ENCODE results near the gene EDC3.
"Not testable (repeated sequence)": the region's sequence is repeated elsewhere in the genome, so short reads cannot be mapped to it uniquely, and the experiment has no call there.

EDC3 gene

DNA sequence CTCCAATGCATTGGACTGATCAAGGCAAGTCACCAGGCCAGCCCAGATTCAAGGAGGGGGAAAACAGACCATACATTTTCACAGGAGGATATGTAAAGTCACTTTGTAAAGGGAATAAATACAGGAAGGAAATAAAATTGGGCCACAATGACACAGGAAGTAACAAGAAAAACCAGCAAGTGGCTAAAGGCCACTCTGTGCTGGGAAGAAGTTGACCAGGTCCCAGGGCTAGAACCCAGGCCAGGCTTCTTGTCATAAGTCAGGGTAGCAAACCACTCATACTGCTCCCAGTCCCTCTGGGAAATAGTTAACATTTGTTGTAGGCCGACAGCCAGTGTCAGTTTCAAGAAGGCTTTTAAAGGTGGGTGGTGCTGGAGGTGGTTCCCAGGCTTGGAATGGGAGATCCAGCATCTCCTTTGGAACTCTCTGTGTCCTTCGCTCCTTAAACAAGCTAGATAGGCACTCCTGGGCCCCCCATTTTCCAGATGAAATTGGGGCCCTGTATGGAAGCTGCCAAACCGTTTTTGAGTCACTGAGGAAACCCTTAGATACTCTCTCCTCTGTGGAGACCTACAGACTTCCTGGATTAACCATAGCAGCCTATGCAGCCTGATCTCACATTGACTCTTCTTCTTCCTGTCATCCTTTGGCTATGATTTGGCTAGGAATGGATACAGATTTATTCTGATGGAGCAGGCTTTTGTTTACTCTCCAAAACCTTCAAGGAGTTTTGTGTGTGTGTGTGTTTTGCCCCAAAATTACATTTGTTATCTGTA is 14.7 kb upstream of the EDC3 start:
- no peak for DNase-seq (ENCODE audit: low read depth)

DNA sequence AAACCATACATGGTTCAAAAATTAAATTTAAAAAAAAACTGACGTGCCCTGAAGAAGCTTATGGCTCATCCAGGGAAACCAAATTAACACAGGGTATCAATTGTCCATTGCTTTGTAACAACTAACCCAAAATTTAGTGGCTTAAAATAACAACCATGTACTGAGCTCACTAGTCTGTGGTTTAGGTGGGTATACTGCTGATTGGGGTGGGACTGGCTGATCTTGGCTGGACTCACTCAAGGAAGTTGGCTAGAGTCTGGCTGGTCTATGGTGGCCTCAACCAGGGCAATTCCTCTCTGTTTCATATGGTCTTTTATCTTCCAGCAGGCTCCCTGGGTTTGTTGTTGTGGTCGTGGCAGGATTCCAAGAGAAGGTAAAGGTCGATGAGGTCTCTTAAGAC is 14.1 kb upstream of the EDC3 start:
- DNase-seq (ENCODE audit: low read depth): no peak

DNA sequence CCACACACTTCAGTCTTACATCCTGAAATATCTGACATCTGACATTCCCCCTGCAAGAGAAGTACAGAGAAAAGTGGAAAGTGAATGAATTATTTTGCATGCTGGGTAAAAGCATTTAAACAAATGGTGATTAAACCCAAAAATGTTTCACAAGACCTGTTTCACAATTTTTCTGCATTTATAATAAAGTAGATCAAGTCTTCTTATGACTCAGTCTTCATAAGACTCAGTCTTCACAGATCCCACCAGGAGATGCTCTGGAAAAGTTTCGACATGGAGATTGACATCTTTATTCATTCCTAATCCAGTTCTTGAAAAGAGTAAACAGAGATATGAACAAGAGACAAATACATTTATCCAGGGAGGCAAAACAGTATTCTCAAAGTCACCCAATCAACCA is 13.2 kb upstream of the EDC3 start:
- no peak for DNase-seq (ENCODE audit: low read depth)

DNA sequence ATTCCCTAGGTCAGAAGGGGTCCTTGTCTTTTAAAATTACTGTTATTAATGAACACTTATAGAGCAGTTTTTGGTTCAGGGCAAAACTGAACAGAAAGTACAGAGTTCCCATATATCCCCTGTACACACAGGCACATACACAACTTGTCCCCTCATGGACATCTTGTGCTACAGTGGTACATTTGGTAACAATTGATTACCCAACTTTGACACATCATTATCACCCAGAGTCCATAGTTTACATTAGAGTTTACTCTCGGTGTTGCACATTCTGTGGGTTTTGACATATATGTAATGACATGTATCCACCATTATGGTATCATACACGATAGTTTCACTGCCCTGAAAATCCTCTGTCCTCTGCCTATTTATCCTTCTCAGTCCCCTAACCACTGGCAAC is 984 bp upstream of the EDC3 start:
- no peak for DNase-seq (ENCODE audit: low read depth)

DNA sequence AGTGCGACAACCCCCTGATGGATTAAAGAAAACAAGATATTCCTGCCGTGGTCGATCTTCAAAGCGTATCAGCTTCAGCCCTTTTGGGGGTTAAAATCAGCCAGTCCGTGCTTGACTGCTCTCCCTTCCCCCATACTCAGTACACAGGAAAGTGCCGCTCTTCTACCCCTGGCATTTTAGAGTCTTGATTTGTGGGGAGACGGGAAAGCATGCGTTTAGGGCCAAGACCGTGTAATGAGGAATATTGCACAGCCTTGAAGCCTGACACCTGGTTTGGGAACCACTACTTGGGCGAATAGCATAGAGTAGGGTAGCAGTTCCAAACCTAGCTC is 540 bp upstream of the EDC3 start:
- DNase-seq (ENCODE audit: low read depth): no peak

DNA sequence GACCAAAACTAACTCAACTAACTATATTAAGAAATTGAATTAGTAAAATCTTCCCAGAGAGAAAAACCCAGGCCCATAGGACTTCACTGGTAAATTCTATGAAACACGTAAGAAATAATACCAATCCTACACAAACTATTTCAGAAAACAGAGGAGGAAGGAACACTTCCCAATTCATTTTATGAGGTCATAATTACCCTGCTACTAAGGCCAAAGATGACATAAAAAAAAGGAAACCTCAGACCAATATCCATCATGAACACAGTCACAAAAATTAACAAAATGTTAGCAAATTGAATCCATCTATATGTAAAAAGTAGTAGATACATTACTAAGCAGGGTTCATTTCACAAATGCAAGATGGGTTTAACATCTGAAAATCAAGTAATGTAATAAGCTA is 3.5 kb downstream of the EDC3 start:
- no peak for DNase-seq (ENCODE audit: low read depth)

DNA sequence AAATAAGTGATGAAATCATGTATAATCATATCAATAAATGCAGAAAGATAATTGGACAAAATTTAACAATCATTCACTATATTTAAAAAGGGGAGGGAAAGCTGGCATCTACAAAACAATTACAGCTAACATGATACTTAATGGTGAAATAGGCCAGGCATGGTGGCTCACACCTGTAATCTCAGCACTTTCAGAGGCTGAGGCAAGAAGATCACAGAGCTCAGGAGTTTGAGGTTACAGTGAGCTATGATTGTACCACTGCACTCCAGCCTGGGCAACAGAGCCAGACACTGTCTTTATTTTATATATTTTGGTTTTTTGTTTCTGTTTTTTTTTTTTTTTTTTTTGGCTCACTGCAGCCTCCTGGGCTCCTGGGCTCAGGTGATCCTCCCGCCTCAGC is 12.1 kb downstream of the EDC3 start:
- DNase-seq (ENCODE audit: low read depth): no peak

DNA sequence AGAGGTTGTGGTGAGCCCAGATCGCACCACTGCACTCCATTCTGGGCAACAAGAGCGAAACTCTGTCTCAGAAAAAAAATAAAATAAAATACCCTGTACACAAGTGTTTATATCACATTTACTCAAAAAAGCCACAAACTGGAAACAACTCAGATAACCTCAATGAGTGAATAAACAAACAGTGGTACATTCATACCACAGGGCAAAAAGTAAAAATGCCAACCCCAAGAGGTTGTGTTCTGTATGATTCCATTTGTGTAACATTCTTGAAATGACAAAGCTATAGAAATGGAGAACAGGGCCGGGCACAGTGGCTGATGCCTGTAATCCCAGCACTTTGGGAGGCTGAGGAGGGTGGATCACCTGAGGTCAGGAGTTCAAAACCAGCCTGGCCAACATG is 12.9 kb downstream of the EDC3 start:
- DNase-seq (ENCODE audit: low read depth): no peak

DNA sequence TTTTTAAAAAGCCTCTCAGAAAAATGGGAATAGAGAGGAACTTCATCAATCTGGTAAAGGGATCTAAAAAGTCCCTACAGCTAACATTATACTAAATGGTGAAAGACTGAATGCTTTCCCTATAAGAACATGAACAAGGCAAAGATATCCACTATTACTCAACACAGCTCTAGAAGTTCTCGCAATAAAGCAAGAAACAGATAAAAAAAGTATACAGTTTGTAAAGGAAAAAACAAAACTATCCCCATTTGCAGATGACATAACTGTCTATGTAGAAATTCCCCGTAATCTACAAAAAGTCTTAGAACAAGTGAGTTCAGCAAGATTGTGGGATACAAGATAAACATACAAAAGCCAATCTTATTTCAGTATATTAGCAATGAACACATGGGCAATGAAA is 15.4 kb downstream of the EDC3 start:
- no peak for DNase-seq (ENCODE audit: low read depth)

DNA sequence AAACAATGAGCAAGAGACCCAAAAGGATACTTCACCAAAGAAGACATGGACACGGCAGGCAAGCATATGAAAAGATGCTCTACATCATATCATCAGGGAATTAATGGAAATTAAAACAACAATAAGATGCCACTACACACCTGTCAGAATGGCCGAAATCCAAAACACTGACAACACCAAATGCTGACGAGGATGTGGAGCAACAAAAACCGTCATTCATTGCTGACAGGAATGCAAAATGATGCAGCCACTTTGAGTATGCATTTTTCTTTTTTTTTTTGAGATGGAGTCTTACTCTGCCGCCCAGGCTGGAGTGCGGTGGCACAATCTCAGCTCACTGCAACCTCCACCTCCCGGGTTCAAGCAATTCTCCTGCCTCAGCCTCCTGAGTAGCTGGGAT is 19.0 kb downstream of the EDC3 start:
- DNase-seq (ENCODE audit: low read depth): no peak

DNA sequence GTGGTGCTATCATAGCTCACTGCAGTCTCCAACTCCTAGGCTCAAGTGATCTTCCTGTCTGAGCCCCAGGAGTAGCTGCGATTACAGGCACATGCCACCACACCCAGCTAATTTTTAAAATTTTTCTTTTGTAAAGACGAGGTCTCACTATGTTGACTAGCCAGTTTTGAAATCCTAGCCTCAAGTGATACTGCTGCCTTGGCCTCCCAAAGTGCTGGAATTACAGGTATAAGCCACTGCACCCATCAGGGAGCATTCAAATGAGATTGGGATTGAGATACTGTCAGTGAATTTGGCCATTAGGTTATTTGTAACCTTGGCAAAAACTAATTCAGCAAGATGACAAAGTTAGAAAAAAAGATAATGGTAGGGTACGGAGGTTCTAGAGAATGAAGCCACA is 21.7 kb downstream of the EDC3 start:
- DNase-seq (ENCODE audit: low read depth): no peak

DNA sequence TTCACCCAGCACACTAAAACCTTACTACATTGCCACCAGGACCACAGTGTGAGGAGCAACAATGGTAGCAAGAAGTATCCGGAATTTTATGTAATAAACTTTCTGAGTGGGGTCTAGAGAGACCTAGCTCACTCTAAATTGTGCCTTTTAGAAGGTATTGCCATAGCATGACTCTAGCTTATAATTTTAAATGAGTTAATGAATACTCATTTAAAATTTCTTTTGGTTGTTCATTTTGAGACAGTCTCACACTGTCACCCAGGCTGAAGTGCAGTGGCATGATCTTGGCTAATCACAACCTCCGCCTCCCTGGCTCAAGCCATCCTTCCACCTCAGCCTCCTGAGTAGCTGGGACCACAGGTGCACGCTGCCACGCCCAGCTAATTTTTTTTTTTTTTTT is 26.2 kb downstream of the EDC3 start:
- DNase-seq (ENCODE audit: low read depth): no peak

DNA sequence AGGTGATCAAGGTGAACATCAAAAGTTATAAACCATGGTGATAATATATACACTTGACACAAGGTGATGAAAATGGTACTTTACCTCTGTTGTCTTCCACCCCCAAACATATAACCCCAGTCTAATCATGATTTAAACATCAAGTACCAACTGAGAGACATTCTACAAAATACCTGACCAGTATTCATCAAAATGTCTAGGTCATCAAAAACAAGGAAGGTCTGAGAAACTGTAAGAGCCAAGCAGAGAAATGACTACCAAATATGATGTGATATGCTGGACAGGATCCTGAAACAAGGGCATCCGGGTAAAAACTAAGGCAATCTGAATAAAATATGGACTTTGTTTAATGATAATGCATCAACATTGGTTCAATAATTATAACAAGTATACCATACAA is 27.8 kb downstream of the EDC3 start:
- no peak for DNase-seq (ENCODE audit: low read depth)

DNA sequence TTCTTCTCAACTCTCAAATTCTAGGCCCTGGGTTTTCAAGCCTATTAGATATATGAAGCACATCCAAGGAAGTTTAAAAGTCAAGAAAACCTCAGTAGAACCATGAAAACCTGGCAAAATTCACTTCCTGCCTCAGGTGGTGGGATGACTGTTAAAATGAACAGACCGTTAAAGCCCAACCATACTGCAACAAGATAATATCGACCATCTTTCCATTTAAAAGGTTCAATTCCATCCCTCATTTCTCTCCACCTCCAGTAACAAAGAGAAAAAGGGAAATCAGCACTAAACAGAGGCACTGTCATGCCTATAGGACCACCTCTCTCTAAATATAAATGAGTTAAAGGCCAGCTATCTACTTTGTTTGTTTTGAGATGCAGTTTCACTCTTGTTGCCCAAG is 31.2 kb downstream of the EDC3 start:
- no peak for DNase-seq (ENCODE audit: low read depth)

DNA sequence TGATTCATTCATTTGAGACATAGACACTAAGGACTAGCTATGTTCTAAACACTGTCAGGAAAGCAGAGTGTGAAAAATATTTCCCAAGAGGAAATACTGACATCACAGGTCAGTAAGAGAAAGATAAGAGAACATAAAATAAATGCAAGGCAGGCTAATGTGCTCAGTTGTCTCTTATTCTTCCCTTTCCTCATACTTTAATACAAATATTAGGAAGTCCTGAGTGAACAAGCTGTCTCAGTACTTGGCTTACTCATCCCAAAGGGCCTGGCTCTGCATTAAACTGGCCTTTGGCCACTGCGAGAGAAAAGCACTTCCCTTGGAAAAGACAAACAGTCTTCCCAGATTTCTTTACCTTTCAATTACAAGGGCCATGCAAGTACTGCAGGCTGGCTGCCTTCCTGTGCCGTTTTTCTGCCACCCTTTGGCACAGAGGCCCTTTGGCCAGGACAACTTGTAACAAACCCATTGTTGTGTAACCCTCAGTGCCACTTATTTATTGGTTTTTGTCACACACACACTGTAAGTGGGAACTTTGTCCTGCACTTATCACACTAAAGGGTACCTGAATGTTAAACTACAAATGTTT is 31.7 kb downstream of the EDC3 start:
- DNase-seq (ENCODE audit: low read depth): no peak

DNA sequence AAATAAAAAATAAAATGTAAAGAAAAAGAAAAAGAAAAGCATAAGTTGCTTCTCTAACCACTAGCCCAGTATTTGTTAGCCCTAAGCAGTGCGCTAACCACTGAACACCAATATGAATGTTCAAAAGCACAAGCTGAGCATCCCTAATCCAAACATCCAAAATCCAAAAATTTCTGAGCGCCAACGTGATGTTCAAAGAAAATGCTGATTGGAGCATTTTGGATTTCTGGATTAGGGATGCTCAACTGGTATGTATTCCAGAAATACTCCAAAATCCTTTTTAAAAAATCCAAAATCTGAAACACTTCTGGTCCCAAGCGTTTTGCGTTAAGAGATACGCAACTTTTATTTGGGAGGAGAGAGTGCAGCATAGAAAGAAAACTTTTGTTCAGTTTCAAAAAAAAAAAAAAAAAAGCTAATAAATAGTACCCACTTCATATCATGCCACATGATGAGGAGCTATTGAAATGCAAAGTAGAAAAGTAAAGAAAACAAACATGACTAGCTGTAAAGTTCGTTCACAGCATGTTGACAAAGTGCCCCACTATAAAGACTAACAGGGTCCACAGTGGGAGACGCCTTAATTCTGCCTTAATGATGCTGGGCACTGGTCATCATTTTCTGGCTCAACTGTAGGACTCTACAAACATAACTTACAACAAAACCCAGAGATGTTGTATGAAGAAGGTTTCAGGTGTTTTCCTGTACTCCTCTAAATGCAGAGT is 32.4 kb downstream of the EDC3 start:
- no peak for DNase-seq (ENCODE audit: low read depth)

DNA sequence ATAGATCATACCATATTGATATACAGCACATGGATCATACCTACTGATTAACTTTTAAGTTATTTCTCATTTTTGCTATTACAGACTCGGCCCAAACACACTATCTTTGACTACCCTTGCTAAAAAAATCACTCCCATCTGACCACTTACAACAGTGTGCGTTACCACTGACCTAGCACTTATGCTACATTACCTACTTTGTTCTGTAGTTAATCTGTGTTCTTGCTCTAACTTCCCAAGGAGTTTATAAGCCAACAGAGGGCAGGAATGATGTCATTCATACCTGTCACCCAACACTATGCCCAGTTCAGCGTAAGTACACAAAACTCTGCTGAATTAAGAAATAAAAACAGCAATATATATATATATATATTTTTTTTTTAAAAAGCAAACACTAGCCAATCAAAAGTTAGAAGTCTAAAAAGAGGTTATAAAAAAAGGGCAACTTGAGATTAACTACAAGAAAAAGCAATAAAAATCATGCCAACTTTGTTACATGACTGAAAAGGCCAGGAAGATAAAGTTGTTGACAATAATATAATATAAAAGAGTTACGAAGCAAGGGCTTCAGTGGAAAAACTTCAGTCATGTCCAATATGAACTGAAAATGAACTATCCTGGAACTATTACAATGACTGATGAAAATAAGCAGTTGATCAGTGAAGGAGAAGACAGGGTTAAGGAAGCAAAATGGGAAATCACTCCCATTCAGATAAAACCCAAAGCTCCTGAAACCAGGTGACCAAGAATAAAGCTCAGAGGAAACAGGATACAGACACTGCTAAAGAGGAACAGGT is 33.6 kb downstream of the EDC3 start:
- DNase-seq (ENCODE audit: low read depth): no peak

DNA sequence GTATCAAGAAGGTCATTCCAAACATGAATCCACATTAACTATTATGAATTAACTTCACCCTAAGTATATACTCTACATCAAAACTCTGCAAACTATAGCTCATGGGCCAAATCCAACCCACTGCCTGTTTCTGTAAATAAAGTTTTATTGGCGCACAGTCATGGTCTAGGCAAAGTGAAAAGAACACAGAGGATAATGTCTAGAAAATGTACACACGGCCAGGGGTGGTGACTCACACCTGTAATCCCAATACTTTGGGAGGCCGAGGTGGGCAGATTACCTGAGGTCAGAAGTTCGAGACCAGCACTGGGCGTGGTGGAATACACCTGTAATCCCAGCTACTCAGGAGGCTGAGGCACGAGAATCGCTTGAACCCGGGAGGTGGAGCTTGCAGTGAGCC is 34.5 kb downstream of the EDC3 start:
- not testable (repeated sequence) for DNase-seq (ENCODE audit: low read depth)

DNA sequence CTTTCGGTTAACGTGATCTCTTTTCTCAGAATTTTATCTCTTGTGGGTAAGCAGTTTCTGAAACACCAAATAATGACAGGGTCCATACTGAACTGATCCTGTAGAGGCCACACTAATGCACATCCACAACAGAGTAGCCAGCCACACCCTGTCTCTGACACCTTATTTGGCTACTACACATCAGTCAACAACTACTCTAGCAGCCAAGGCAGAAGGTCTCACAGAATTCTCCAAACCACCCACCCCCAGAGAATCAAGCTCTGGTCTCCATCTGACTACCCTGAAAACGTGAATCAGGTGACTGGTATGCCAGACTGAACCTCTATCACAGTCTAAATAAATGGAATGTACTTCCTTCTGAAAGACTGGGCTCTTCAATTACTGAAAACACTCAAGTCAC is 38.0 kb downstream of the EDC3 start:
- no peak for DNase-seq (ENCODE audit: low read depth)

DNA sequence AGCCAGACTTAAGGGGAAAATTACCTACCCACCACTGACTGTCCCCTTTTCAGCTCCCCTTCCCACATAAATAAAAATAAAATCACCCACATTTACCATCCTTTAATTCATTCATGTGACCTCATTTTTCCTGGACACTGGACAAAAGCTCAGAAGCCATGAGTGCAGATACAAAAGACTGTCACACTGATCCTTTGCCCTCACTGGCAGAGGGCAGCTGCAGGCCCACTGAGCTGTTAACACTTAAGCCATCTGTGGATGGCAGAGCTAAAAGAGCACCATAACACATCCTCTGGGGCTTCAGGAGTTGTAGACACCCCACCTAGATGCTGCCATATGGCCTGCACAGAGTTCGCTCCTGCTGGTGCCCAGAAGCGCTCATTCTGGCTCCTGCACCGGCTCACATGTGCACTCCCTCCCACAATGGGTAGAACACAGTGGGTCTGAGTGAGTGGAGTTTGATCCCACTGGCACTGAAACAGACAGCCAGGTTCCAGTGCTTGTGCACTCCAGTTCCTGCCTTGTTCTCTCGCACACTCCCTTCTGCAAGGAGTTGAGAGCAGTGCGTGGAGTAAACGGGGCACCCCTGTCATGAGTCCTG is 38.8 kb downstream of the EDC3 start:
- DNase-seq (ENCODE audit: low read depth): no peak

DNA sequence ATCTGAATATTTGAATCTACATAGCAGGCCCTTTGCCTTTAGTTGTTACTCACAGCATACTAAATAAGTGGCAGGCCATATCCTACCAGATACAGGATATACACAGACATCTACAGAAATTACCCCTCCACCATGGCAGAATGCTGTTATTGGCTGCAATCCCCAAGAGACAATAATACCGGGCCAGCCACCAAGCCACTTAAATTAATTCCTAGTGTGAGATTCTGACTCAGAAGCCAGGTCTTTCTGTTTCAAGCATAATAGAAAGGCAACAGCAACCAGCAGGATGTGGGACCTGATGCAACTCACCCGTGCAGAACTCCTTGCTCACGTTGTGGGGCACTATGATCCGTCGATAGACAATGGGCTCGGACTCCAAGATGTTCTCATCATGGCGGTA is 40.4 kb downstream of the EDC3 start:
- no peak for DNase-seq (ENCODE audit: low read depth)

DNA sequence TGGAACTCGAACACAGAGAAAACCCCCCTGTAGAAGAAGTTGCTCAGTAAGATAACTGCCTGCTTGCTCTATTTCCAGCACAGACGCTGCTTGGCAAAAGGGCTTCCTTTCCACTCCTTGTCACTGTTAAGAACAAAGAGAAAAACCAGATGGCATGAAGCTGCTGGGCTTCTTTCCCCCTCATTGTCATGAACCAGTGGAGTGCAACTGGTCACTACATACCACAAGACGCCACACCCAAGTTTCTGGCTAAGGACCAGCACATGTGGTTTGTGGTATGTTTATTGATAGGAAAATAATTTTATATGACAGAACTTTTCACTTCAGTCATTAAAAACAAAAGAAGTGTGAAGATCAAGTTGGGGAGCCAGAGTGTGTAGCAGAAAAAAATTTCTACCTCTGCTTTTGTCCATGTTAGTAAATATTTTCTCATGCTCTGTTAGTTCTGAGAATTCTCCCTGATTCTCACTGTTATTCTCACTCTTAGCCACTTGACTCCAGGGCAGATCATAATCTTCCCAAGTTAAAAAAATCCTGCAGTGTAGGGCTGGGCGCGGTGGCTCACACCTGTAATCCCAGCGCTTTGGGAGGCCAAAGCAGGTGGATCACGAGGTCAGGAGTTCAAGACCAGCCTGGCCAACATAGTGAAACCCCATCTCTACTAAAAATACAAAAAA is 42.3 kb downstream of the EDC3 start:
- DNase-seq (ENCODE audit: low read depth): peak; percentile 74

All from GM04504 (cell line).